SK-N-MC (cell line): ENCODE measurements around the gene ABHD17A.

ENCODE experiments used
- EZH2 ChIP-seq: fragments of 200-600 bp; sonication (generic); IDR thresholded peaks from one replicate; pipeline ENCODE4 v1.6.1; 2017; ENCODE audit warnings: antibody characterized with exemption
- FOXP2 ChIP-seq: optimal IDR thresholded peaks from 2 replicates; pipeline ENCODE3; 2011; ENCODE audit warnings: mild to moderate bottlenecking, moderate library complexity; ENCODE audit not compliant: insufficient read depth; ENCODE audit errors: extremely low read length, control extremely low read depth
- POLR2AphosphoS5 ChIP-seq: IDR thresholded peaks from 2 replicates; pipeline ENCODE4 v1.6.1; 2012; ENCODE audit warnings: mild to moderate bottlenecking, low read depth, low read length, borderline replicate concordance

GRCh38 chr19:1849886-1850398 lies 35.4 kb downstream of the ABHD17A start:
- TF ChIP-seq EZH2 = no peak
- TF ChIP-seq POLR2AphosphoS5 = no peak
- TF ChIP-seq FOXP2 = no peak
